Activated CD8-positive, alpha-beta memory T cell treated with anti-CD3 and anti-CD28 coated beads for 48 hours (primary cell): Measurements from ENCODE around the gene FHAD1.
"Not testable (repeated sequence)": the region's sequence is repeated elsewhere in the genome, so short reads cannot be mapped to it uniquely, and the experiment has no call there.

Experiments used
- DNase-seq, 3 experiments: peaks; one replicate each; pipeline ENCODE4 v3.0.0-alpha.2; 2020; ENCODE audit warnings: low read depth in 2 of 3, low spot score in 2 of 3

Gene FHAD1

GRCh38 chr1:15275921-15276683 lies 29.1 kb downstream of the FHAD1 start:
- DNase-seq = no peak

GRCh38 chr1:15276691-15277446 lies 29.8 kb downstream of the FHAD1 start:
- DNase-seq = no peak

GRCh38 chr1:15277447-15277838 lies 30.4 kb downstream of the FHAD1 start:
- DNase-seq = no peak

GRCh38 chr1:15277933-15278332 lies 30.9 kb downstream of the FHAD1 start:
- DNase-seq = no peak

DNA sequence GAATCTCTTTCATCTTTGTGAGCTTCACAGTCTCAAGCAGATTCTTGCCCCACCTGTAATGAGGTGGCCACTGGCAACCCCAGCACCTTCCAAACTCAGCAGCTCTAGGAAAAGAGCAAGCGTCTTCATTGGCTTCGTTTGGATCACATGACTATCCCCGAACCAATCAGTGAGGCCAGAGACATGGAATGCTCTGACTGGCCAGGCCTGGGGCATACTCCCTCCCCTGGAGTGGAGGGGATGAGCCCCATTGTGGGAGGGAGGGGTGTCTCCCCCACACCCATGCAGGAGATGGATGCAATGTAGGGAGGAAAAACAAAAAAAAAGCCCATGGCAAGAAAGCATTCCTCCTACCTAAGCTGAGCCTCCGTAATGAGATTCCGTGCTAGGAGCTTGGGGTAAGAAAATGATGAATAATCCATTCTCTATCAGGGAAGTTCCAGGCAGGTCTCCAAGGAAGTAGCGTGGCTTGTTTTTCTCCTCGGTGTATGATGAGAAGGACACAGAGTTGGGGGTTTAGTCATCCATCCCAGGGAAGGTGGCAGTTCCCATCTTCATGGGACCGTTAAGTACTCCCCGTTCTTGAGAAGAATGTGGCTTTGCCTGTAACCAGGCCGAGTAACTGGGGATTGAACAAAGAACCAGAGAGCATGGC lies 32.7 kb downstream of the FHAD1 start:
- DNase-seq = no peak

DNA sequence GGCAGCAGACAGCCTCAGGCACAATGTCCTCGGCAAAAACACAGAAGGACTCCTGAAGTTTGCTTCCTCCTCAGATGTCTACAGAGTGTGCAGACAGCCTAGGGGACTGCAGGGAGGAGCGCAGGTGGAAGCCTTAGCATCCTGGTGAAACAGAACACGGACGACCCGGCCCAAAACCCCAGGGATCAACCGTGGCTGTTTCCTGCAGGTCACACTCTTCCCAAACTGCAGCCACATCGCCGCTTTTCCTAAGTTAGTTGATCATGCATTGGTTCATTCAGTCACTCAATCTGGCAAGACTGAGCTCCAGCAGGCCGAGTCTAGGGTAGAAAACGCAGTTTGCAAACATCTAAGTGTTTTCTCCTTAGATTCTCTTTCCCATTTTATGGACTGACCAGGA lies 33.4 kb downstream of the FHAD1 start:
- no peak for DNase-seq

DNA sequence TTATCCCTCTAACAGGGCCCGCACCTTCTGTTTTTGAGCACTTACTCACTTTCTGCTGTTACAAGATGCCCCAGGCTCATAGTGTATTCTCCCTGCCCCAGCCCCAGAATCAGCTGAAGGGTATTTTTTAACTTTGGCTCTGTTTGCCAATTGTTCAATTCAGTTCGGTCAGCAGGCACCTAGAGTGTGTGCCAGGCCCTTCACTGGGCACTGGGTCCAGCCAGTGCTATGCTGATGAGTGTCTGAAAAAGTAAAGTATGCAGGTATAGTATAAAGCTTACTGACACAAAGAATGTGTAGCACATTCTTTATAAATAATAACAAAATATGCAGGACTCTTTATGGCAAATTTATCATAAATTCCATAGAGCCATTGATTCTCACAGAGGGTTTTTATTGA lies 35.0 kb downstream of the FHAD1 start:
- no peak for DNase-seq

DNA sequence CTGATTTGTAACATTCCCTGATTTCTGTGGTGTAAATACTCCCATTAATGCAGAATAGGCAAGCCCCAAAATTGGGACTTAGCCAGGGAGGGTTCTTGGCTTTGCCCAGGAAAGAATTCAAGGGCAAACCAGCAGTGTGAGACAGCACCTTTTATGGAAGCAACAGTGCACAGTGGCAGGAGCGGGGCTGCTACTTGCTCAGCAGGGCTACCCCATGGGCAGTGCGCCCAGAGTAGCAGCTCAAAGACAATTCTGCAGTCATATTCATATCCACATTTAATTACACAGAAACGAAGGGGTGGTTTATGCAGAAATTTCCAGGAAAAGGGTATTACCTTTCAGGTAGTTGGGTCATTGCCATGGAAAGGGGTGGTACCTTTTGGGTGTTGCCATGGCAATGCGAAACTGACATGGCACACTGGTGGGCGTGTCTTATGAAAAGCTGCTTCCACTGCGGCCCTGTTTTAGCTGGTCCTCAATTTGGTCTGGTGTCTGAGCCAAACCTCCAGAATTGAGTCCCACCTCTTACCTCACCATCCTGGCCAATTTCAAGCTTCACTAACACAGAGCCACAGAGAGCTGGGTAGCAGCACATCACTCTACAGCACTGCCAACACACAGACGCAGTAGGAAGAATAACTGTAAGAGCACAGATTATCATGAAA lies 35.9 kb downstream of the FHAD1 start:
- no peak for DNase-seq

DNA sequence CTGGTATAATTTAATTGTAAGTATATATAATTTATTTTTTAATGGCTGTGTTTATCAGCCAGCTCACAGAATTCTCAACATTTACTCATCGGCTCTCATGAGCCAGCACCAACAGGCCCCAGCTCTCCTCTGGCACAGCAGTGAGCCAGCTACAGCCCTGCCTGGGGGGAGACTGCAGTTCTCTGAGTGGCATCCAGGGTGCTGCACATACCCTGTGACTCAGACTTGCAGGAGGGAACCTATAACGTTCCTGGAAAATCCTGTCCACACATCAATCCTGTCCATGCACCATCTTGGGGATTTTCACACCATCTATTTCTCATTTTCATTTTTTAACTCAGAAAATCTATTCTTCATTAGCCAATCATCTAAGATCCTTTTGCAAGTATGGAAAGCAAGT lies 36.5 kb downstream of the FHAD1 start:
- no peak for DNase-seq

DNA sequence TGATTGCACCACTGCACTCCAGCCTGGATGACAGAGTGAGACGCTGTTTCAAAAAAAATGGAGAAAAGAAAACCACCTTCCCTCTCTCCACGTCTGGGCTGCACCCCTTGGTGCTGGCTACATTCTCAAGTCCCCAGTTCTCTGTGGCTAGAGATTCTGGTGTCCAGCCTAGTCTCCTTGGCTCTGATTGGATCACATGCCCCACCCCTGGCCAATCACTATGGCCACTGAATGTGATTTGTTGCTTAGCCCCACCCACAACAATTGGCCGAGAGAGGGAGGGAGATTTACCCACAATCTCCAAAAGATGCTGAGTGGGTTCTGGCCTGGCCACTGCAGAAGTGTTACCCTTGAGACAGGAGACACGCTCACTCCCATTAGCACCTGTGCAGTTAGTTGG lies 39.4 kb downstream of the FHAD1 start:
- DNase-seq = no peak

GRCh38 chr1:15287035-15287979 lies 40.3 kb downstream of the FHAD1 start:
- no peak for DNase-seq

GRCh38 chr1:15288173-15288926 lies 41.3 kb downstream of the FHAD1 start:
- DNase-seq = no peak

- DNase-seq = no peak
These were observed 42.2 kb downstream of the FHAD1 start for GRCh38 chr1:15289251-15289651.

- DNase-seq = no peak
These were observed 43.4 kb downstream of the FHAD1 start for GRCh38 chr1:15290382-15290781.

- DNase-seq = no peak
These were observed 48.7 kb downstream of the FHAD1 start for GRCh38 chr1:15295696-15296095.

DNA sequence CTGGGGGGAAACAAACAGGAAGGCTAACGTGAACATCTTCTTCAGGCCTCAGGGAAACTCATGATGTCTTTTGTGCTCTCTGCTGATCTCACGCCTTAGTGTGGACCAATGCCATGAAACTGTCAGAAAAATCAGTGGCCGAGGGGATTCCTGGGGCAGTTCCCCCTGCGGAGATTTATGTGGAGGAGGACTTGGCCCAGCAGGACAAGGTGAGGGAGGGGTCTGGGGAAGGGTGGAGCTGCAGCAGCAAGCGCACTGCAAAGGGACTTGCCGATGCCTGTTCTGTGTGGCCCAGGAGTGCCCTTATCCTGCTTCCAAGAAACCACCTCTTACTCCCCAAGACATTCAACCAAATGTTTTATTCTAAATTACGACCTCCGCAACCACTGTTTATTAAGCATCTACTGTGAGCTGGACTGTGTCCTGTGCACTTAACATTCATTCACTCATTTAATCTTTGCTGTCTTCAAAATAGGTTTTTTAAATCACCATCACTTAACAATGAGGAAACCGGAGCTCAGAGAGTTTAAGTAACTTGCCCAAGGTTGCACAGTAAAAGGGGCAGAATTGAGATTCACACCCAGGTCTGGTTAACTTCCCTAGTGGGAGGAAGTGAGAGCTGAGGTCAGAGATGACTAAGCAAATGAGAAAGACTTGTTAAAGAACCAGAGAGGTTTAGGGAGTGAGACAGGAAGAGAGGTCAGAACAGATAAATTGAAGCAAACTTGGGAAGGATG lies 49.7 kb downstream of the FHAD1 start:
- DNase-seq = no peak

GRCh38 chr1:15297975-15298374 lies 51.0 kb downstream of the FHAD1 start:
- not testable (repeated sequence) for DNase-seq

DNA sequence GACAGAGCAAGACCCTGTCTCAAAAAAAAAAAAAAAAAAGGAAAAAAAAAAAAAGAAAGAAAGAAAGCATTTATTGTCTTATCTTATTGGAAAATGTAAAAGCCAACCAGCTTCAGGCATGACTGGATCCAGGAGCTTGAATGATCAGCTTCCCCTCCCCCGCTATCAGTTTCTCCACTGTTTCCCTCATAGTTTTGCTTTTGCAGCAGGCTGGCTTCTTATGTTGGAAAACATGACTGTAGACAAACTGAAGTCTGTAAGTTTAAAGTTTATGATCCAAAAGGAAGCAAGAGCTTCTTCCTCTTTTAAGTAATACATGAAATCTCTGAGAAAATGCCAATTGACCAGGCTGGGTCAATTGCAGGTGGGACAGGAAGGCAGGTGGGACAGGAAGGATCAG lies 52.2 kb downstream of the FHAD1 start:
- DNase-seq = no peak

DNA sequence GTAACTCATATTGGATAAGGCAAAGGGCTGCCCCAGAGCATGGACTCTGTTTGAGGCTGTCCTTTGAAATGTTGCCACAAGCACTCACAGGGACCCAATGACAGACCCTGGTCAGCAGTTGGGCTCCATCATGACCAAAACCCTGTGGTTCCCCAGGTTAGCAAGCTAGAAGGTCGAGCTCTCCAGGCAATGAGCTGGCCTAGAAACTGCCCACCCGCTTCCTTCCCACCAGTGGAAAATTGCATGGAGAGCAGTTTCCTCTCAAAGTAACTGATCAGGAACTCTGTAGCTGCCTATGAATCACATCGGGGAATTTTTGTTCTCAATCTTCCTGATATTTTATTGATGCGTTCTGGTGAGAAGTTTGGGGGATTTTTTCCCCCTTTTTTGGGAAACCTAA lies 52.8 kb downstream of the FHAD1 start:
- DNase-seq = no peak
